Natural killer cell (primary cell): ENCODE measurements around the gene RIMS3. TPM values are rescaled to one million over a fixed set of nuclear protein-coding genes. Genes with fewer than 3 reads are reported as not detected.

Experiments
- ATAC-seq, 3 donors: fragments of 150-1000 bp in 2 of 3; fragments of 200-7000 bp in 1 of 3; cut with Tn5 transposase; 1 replicate in 1 of 3; 2 replicates in 2 of 3; pipeline ENCODE4 v1.10.0; 2021; ENCODE audit warnings: mild to moderate bottlenecking in 2 of 3, moderate library complexity in 2 of 3
- DNase-seq, 2 donors: peaks; one replicate each; pipeline versions ENCODE4 v3.0.0 to v3.0.0-alpha.2; 2013 to 2021; ENCODE audit warnings: mixed read lengths in 1 of 2
- H3K27ac ChIP-seq: one replicate; pipeline ENCODE4 v1.5.1; 2013; ENCODE audit warnings: mild to moderate bottlenecking, low read length
- H3K27me3 ChIP-seq: one replicate; pipeline ENCODE4 v1.6.1; 2013; ENCODE audit warnings: low read length; ENCODE audit not compliant: control insufficient read depth, insufficient read depth
- H3K36me3 ChIP-seq: one replicate; pipeline ENCODE4 v1.6.1; 2013; ENCODE audit warnings: low read length; ENCODE audit not compliant: control insufficient read depth, insufficient read depth
- H3K4me1 ChIP-seq: one replicate; pipeline ENCODE4 v1.6.1; 2013; ENCODE audit warnings: low read length; ENCODE audit not compliant: control insufficient read depth, insufficient read depth
- H3K4me3 ChIP-seq: one replicate; pipeline ENCODE4 v1.5.1; 2013; ENCODE audit warnings: low read length
- H3K9me3 ChIP-seq: one replicate; pipeline ENCODE4 v1.6.1; 2013; ENCODE audit warnings: low read length; ENCODE audit not compliant: control insufficient read depth, insufficient read depth
- H3K27ac Mint-ChIP-seq, 2 donors: one replicate each; pipeline ENCODE4 v1.8.0; 2022; ENCODE audit warnings: mild to moderate bottlenecking in 2 of 2, mixed read lengths in 2 of 2, moderate library complexity in 1 of 2
- H3K27me3 Mint-ChIP-seq, 2 donors: one replicate each; pipeline ENCODE4 v1.8.0; 2022; ENCODE audit warnings: low read depth in 2 of 2, mixed read lengths in 2 of 2
- H3K36me3 Mint-ChIP-seq: one replicate; pipeline ENCODE4 v1.8.0; 2022; ENCODE audit warnings: mixed read lengths
- H3K4me1 Mint-ChIP-seq, 2 donors: one replicate each; pipeline ENCODE4 v1.8.0; 2022; ENCODE audit warnings: mixed read lengths in 2 of 2
- H3K4me3 Mint-ChIP-seq: one replicate; pipeline ENCODE4 v1.8.0; 2022; ENCODE audit warnings: mild to moderate bottlenecking, moderate library complexity, mixed read lengths
- H3K9me3 Mint-ChIP-seq, 2 donors: one replicate each; pipeline ENCODE4 v1.8.0; 2022; ENCODE audit warnings: mixed read lengths in 2 of 2
- CTCF ChIP-seq: fragments of 200-600 bp; IDR thresholded peaks from one replicate; pipeline ENCODE4 v1.8.0; 2022; ENCODE audit warnings: antibody characterized with exemption
- WGBS: methylation state at CpG from one replicate; pipeline ENCODE4 v1.1.7; 2013; ENCODE audit warnings: missing lambda C conversion rate; ENCODE audit not compliant: insufficient coverage; 5-methylcytosine and 5-hydroxymethylcytosine counted together
- intact Hi-C: fragments of 100-400 bp; cut with micrococcal nuclease; formaldehyde crosslinking; loops from one replicate; pipeline ENCODE4 v1.14.2; 2022
- total RNA-seq, 4 donors: library from RNA; stranded (reverse); fragments of 120-200 nt in 1 of 4; gene quantifications; one replicate each; pipeline versions ENCODE4 v1.2.3 to v1.2.4, GENCODE V29; 2013 to 2022

The RIMS3 gene
- total RNA-seq, 3 donors from 2014 or later (not counting 1 experiment from before 2014, with no cell fraction given) = 0.56 to 2.1 (median 1.1) TPM

GRCh38 chr1:40676501-40676900 lies 11.0 kb upstream of the RIMS3 start:
- no peaks in the 10 kb centered on the region for H3K4me1 Mint-ChIP-seq
- H3K27me3 ChIP-seq = no peaks in the 10 kb centered on the region
- intact Hi-C loops = no loop called here
- H3K27ac ChIP-seq = no peak overlapping the region
- no peaks in the 10 kb centered on the region for H3K9me3 ChIP-seq
- H3K4me3 Mint-ChIP-seq = no peak overlapping the region
- no peaks in the 10 kb centered on the region for H3K4me1 ChIP-seq
- no peaks in the 10 kb centered on the region for H3K9me3 Mint-ChIP-seq
- DNase-seq (no peak), ATAC-seq (no peak)
- TF ChIP-seq CTCF = no peak
- no peak overlapping the region for H3K4me3 ChIP-seq
- peaks cover 5 to 9% of the 10 kb centered on the region in 2 donors for H3K27me3 Mint-ChIP-seq
- no peak overlapping the region for H3K27ac Mint-ChIP-seq
- no peaks in the 10 kb centered on the region for H3K36me3 ChIP-seq
- no peaks in the 10 kb centered on the region for H3K36me3 Mint-ChIP-seq
- WGBS = 21% methylated on average over 1 of the region's 1 CpG

- Mint-ChIP-seq H3K27me3 (peaks cover 5 to 9% of the 10 kb centered on the region in 2 donors), H3K27ac (no peak overlapping the region), H3K9me3 (no peaks in the 10 kb centered on the region), H3K36me3 (no peaks in the 10 kb centered on the region), H3K4me1 (peaks cover 0 to 5% of the 10 kb centered on the region in 2 donors), H3K4me3 (no peak overlapping the region)
- Histone ChIP-seq H3K27ac (no peak overlapping the region), H3K9me3 (no peaks in the 10 kb centered on the region), H3K4me3 (no peak overlapping the region), H3K36me3 (no peaks in the 10 kb centered on the region), H3K4me1 (peaks cover 4% of the 10 kb centered on the region), H3K27me3 (no peaks in the 10 kb centered on the region)
- intact Hi-C loops = no loop called here
- TF ChIP-seq CTCF = no peak
- 88% methylated on average over 4 of the region's 4 CpGs for WGBS
- ATAC-seq (no peak), DNase-seq (no peak)
Measured at GRCh38 chr1:40673452-40673851, 8.0 kb upstream of the RIMS3 start.

GRCh38 chr1:40668769-40669525 lies 3.5 kb upstream of the RIMS3 start:
- no peaks in the 10 kb centered on the region for H3K27me3 ChIP-seq
- Mint-ChIP-seq H3K9me3 (no peaks in the 10 kb centered on the region), H3K27me3 (no peaks in the 10 kb centered on the region), H3K4me1 (peaks cover 0 to 14% of the 10 kb centered on the region in 2 donors), H3K27ac (peak overlapping the region in 1 of 2 donors; percentile 44), H3K4me3 (peak overlapping the region; percentile 50), H3K36me3 (no peaks in the 10 kb centered on the region)
- H3K36me3 ChIP-seq = no peaks in the 10 kb centered on the region
- WGBS = 11% methylated on average over 21 of the region's 21 CpGs
- peak; percentile 72 to 84 (median 82) for ATAC-seq
- H3K9me3 ChIP-seq = no peaks in the 10 kb centered on the region
- no peak overlapping the region for H3K27ac ChIP-seq
- TF ChIP-seq CTCF = peak; percentile 90
- peaks cover 18% of the 10 kb centered on the region for H3K4me1 ChIP-seq
- no peak overlapping the region for H3K4me3 ChIP-seq
- peak; percentile 81 to 92 for DNase-seq
- intact Hi-C loops = loop anchor here (1.0 to 10.0 kb wide), 3 partner anchors 22 to 524 kb away; partner anchors contain the start of gene NFYC
